Caco-2 (cell line): ENCODE data around the gene FXYD5. TPM values are rescaled to one million over a fixed set of nuclear protein-coding genes. Genes with fewer than 3 reads are reported as not detected.
A peak's percentile ranks its signal among the peaks of the same experiment; 100 is the strongest.

Experiments used
- BruUV-seq: library from RNA; stranded (reverse); fragments of 400-500 nt; replicated peaks from 2 replicates; lab custom pipeline; 2021; lab: Mats Ljungman, UMichigan
- CTCF ChIA-PET: fragments of 300-600 bp; sonication (Branson Sonifier 250); formaldehyde crosslinking; loops from one replicate; lab custom pipeline; 2022; ENCODE audit warnings: antibody characterized with exemption; lab: Charles Lee
- POLR2A ChIA-PET: fragments of 300-600 bp; sonication (Branson Sonifier 250); formaldehyde crosslinking; loops from one replicate; lab custom pipeline; 2022; ENCODE audit warnings: antibody characterized with exemption; lab: Charles Lee
- DNase-seq, 2 experiments: peaks; one replicate each; pipeline versions ENCODE4 v3.0.0 to v3.0.0-alpha.2; 2020 to 2022
- H3K27me3 ChIP-seq: replicated peaks from 2 replicates; pipeline ENCODE4 v1.6.0; 2011; ENCODE audit warnings: low read length; ENCODE audit not compliant: control insufficient read depth, insufficient read depth
- H3K36me3 ChIP-seq: 2 replicates; pipeline ENCODE4 v1.5.1; 2011; ENCODE audit warnings: low read length; ENCODE audit not compliant: control insufficient read depth, insufficient read depth
- H3K4me1 ChIP-seq: fragments of 250-450 bp; sonication (Bioruptor Pico); 2 replicates; pipeline ENCODE4 v1.5.1; 2020; ENCODE audit warnings: mild to moderate bottlenecking
- H3K4me3 ChIP-seq: 2 replicates; pipeline ENCODE4 v1.5.1; 2011; ENCODE audit warnings: low read depth, mild to moderate bottlenecking, control low read depth, low read length
- H3K9me3 ChIP-seq: fragments of 250-450 bp; sonication (Bioruptor Pico); 2 replicates; pipeline ENCODE4 v1.5.1; 2020; ENCODE audit warnings: mild to moderate bottlenecking, moderate library complexity
- H3K27ac Mint-ChIP-seq: one replicate; pipeline ENCODE4 v1.8.0; 2022; ENCODE audit warnings: mixed read lengths; ENCODE audit not compliant: unreplicated experiment
- H3K27me3 Mint-ChIP-seq: one replicate; pipeline ENCODE4 v1.8.0; 2022; ENCODE audit warnings: mixed read lengths; ENCODE audit not compliant: insufficient read depth, unreplicated experiment
- H3K36me3 Mint-ChIP-seq: one replicate; pipeline ENCODE4 v1.8.0; 2022; ENCODE audit warnings: mild to moderate bottlenecking, mixed read lengths; ENCODE audit not compliant: insufficient read depth, unreplicated experiment
- H3K4me1 Mint-ChIP-seq: one replicate; pipeline ENCODE4 v1.8.0; 2022; ENCODE audit warnings: low read depth, mixed read lengths; ENCODE audit not compliant: unreplicated experiment
- H3K4me3 Mint-ChIP-seq: one replicate; pipeline ENCODE4 v1.8.0; 2022; ENCODE audit warnings: mild to moderate bottlenecking, moderate library complexity, mixed read lengths; ENCODE audit not compliant: unreplicated experiment
- H3K9me3 Mint-ChIP-seq: one replicate; pipeline ENCODE4 v1.8.0; 2022; ENCODE audit warnings: mixed read lengths; ENCODE audit not compliant: unreplicated experiment
- CTCF ChIP-seq, 2 experiments: fragments of 200-600 bp in 1 of 2; IDR thresholded peaks; 1 replicate in 1 of 2; 2 replicates in 1 of 2; pipeline versions ENCODE4 v1.5.1 to v1.8.0; 2011 to 2022; ENCODE audit warnings: antibody characterized with exemption in 1 of 2, control low read depth in 1 of 2, inconsistent platforms in 1 of 2, low read depth in 1 of 2, low read length in 1 of 2, mild to moderate bottlenecking in 1 of 2, moderate library complexity in 1 of 2; ENCODE audit not compliant: insufficient read depth in 1 of 2, severe bottlenecking in 1 of 2, unreplicated experiment in 1 of 2
- intact Hi-C: fragments of 100-400 bp; cut with micrococcal nuclease; formaldehyde crosslinking; loops from one replicate; pipeline ENCODE4 v1.10.0; 2022; ENCODE audit not compliant: unreplicated experiment
- total RNA-seq: library from RNA; stranded (reverse); gene quantifications from 2 replicates; pipeline ENCODE4 v1.2.3, GENCODE V29; 2022

FXYD5 gene
- total RNA-seq, 1 experiment from 2014 or later: 20.4 TPM

GRCh38 chr19:35117799-35118198, 36.7 kb upstream of the FXYD5 start:
- peaks cover 31% of the 10 kb centered on the region for H3K4me1 ChIP-seq
- H3K9me3 ChIP-seq: no peaks in the 10 kb centered on the region
- H3K9me3 Mint-ChIP-seq: no peaks in the 10 kb centered on the region
- peaks cover 25% of the 10 kb centered on the region for H3K4me1 Mint-ChIP-seq
- no peaks in the 10 kb centered on the region for H3K27me3 ChIP-seq
- intact Hi-C loops: no loop called here
- H3K36me3 ChIP-seq: peaks cover 4% of the 10 kb centered on the region; the same call in 1 of the 2 replicates
- BruUV-seq: no TSS peak
- H3K4me3 ChIP-seq: peak overlapping the region; percentile 10; the same call in 1 of the 2 replicates
- H3K4me3 Mint-ChIP-seq: no peak overlapping the region
- no peak for DNase-seq
- no peaks in the 10 kb centered on the region for H3K27me3 Mint-ChIP-seq
- ChIA-PET POLR2A (no interaction called here), CTCF (interaction anchor here (0.7 kb wide), 1 partner anchor 283 kb away, joined by 4 read pairs; no protein-coding TSS in a partner anchor)
- H3K36me3 Mint-ChIP-seq: no peaks in the 10 kb centered on the region
- TF ChIP-seq CTCF (IDR thresholded peaks at IDR 0.05; ENCODE audit: insufficient read depth in 1 of 2, low read depth in 1 of 2, low read length in 1 of 2, severe bottlenecking in 1 of 2, unreplicated experiment in 1 of 2): no peak
- H3K27ac Mint-ChIP-seq: no peak overlapping the region

DNA sequence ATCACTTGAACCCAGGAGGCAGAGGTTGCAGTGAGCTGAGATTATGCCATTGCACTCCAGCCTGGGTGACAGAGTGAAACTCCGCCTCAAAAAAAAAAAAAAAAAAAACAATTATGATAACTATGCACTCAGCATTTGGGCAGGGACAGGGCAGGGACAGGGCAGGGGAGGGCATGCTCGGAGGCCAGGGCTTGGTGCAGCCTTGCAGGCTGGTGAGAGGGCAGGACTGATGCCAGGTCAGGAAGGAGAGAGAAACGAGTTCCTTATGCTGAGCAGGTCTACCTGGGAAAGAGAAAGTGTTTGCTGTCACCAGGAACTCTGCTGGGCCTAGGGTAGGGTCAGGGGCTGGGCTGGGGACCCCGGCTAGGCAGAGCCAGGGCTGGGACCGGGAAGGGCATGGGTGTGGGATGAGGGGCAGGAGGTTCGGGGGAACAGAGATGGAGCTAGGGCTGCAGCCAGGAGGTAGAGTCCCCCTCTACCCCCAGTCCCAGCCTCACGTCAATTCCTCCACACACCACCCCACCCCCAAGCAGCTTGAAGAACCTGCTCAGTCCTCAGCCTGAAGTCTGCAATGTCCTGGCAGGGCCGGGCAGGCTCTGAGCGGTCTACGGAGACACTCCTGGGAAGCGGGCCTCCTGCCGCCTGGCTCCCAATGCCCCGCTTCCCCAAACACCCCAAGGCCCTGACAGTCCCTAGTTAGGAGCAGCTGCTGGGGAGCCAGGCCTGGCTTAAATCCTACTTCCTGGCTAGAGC, 36.1 kb upstream of the FXYD5 start:
- Mint-ChIP-seq H3K4me1 (peaks cover 25% of the 10 kb centered on the region), H3K27ac (no peak overlapping the region), H3K4me3 (no peak overlapping the region), H3K36me3 (no peaks in the 10 kb centered on the region), H3K27me3 (no peaks in the 10 kb centered on the region), H3K9me3 (no peaks in the 10 kb centered on the region)
- ChIA-PET CTCF (interaction anchor here (0.7 kb wide), 1 partner anchor 284 kb away, joined by 4 read pairs; no protein-coding TSS in a partner anchor), POLR2A (no interaction called here)
- DNase-seq: no peak
- Histone ChIP-seq H3K27me3 (no peaks in the 10 kb centered on the region), H3K9me3 (no peaks in the 10 kb centered on the region), H3K4me1 (peaks cover 31% of the 10 kb centered on the region), H3K36me3 (peaks cover 3% of the 10 kb centered on the region; the same call in 1 of the 2 replicates), H3K4me3 (no peak overlapping the region)
- BruUV-seq: no TSS peak
- intact Hi-C loops: no loop called here
- no peak for TF ChIP-seq CTCF (IDR thresholded peaks at IDR 0.05; ENCODE audit: insufficient read depth in 1 of 2, low read depth in 1 of 2, low read length in 1 of 2, severe bottlenecking in 1 of 2, unreplicated experiment in 1 of 2)

- Histone ChIP-seq H3K4me1 (peaks cover 31% of the 10 kb centered on the region), H3K36me3 (peaks cover 3% of the 10 kb centered on the region; the same call in 1 of the 2 replicates), H3K4me3 (no peak overlapping the region), H3K9me3 (no peaks in the 10 kb centered on the region), H3K27me3 (no peaks in the 10 kb centered on the region)
- Mint-ChIP-seq H3K27me3 (no peaks in the 10 kb centered on the region), H3K4me3 (no peak overlapping the region), H3K36me3 (peaks cover under 1% of the 10 kb centered on the region), H3K27ac (no peak overlapping the region), H3K9me3 (no peaks in the 10 kb centered on the region), H3K4me1 (peaks cover 31% of the 10 kb centered on the region)
- BruUV-seq: no TSS peak
- POLR2A ChIA-PET: no interaction called here
- intact Hi-C loops: no loop called here
- CTCF ChIA-PET: no interaction called here
- no peak for DNase-seq
- TF ChIP-seq CTCF (IDR thresholded peaks at IDR 0.05; ENCODE audit: insufficient read depth in 1 of 2, low read depth in 1 of 2, low read length in 1 of 2, severe bottlenecking in 1 of 2, unreplicated experiment in 1 of 2): no peak
Measured at GRCh38 chr19:35119091-35119490, 35.4 kb upstream of the FXYD5 start.
